Measurements from ENCODE around the gene GPR176. TPM values are rescaled to one million over a fixed set of nuclear protein-coding genes. Genes with fewer than 3 reads are reported as not detected.
"Not testable (repeated sequence)": the region's sequence is repeated elsewhere in the genome, so short reads cannot be mapped to it uniquely, and the experiment has no call there.

The GPR176 gene
- total RNA-seq, 2 donors from 2014 or later: 0.82 to 2.2 TPM

DNA sequence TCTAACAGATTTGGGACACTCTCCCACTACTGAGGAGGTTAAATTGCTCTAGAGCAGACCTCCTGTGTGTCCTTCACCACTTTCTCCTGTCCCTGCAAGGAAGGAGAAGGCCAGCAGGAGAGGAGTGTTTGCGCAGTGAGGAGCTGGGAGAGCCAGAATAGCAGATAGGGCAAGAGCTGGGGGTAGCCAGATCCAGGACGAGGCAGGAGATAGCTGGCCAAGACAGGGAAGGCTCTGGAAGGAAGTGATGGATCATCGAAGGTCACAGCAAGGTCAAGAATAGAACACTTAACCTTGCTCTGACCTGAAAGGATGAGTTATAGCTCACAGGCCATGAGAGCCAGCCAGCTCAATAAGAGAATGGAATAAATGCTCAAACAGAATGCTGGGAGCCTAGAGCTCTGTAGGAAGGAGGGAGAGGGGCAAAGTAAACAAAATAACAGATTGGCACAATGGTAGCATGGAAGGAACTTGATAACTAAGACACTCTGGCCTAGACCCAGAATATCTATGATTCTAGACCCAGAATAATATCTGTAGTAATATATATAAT is 99.9 kb downstream of the GPR176 start:
- Histone ChIP-seq H3K36me3 (no peaks in the 10 kb centered on the region), H3K27ac (no peak overlapping the region), H3K4me1 (no peaks in the 10 kb centered on the region), H3K9me3 (no peaks in the 10 kb centered on the region), H3K9ac (ENCODE audit: low read depth in 2 of 2, low read length in 2 of 2) (no peak overlapping the region), H3K27me3 (no peaks in the 10 kb centered on the region), H3K4me3 (no peak overlapping the region)
- intact Hi-C loops (cut with DNase I): no loop called here
- TF ChIP-seq, protein P1, sequence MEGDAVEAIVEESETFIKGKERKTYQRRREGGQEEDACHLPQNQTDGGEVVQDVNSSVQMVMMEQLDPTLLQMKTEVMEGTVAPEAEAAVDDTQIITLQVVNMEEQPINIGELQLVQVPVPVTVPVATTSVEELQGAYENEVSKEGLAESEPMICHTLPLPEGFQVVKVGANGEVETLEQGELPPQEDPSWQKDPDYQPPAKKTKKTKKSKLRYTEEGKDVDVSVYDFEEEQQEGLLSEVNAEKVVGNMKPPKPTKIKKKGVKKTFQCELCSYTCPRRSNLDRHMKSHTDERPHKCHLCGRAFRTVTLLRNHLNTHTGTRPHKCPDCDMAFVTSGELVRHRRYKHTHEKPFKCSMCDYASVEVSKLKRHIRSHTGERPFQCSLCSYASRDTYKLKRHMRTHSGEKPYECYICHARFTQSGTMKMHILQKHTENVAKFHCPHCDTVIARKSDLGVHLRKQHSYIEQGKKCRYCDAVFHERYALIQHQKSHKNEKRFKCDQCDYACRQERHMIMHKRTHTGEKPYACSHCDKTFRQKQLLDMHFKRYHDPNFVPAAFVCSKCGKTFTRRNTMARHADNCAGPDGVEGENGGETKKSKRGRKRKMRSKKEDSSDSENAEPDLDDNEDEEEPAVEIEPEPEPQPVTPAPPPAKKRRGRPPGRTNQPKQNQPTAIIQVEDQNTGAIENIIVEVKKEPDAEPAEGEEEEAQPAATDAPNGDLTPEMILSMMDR (IDR thresholded peaks at IDR 0.05): no peak
- DNase-seq: no peak

DNA sequence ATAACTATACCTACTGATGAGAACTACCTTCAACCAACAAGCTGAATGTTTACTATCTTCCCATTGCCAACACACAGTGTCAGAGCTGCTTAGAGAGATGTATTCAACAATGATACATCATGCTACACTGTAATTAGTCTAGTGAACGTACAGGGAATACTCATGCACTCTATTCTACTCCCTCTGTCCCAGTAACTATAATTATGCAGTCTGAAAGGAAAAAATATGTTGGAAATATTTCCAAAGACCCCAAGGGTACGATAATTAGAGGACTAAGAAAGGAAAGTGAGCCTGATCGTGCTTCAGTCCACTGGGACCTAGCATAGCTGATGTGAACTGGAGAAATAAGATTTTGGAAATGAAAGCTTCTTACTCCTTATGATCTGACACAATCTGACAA is 100.5 kb downstream of the GPR176 start:
- Histone ChIP-seq H3K9ac (ENCODE audit: low read depth in 2 of 2, low read length in 2 of 2) (no peak overlapping the region), H3K4me1 (no peaks in the 10 kb centered on the region), H3K36me3 (no peaks in the 10 kb centered on the region)

DNA sequence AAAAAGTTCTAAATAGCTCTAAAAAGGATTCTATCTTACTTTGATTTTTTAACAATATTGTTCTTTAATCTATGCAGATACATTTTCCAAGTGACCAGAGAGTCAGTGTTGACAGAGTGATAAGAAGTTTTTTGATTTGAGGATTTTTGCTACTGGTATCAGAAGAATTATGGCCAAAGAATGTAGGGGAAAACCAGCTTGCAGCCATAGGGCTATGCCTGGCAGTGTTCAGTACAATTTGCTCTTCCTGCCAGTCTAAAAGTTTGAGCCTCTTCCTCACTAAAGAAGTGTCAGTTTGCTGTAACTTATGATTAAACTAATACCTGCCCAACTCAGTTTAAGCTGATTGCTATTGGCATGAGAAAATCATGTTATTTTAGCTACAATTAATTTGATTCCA is 102.2 kb downstream of the GPR176 start:
- Histone ChIP-seq H3K9ac (ENCODE audit: low read depth in 2 of 2, low read length in 2 of 2) (no peak overlapping the region), H3K27ac (no peak overlapping the region), H3K36me3 (no peaks in the 10 kb centered on the region), H3K4me1 (no peaks in the 10 kb centered on the region), H3K9me3 (no peaks in the 10 kb centered on the region), H3K27me3 (no peaks in the 10 kb centered on the region), H3K4me3 (no peak overlapping the region)
- intact Hi-C loops (cut with DNase I): no loop called here
- DNase-seq: no peak
- TF ChIP-seq, protein P1 (IDR thresholded peaks at IDR 0.05): no peak

More for the DNA sequence above, 100.5 kb downstream of the GPR176 start:
- no peak for DNase-seq
- TF ChIP-seq, protein P1 (IDR thresholded peaks at IDR 0.05): no peak
- Histone ChIP-seq H3K27me3 (no peaks in the 10 kb centered on the region), H3K9me3 (no peaks in the 10 kb centered on the region), H3K27ac (no peak overlapping the region), H3K4me3 (no peak overlapping the region)
- intact Hi-C loops (cut with DNase I): no loop called here

DNA sequence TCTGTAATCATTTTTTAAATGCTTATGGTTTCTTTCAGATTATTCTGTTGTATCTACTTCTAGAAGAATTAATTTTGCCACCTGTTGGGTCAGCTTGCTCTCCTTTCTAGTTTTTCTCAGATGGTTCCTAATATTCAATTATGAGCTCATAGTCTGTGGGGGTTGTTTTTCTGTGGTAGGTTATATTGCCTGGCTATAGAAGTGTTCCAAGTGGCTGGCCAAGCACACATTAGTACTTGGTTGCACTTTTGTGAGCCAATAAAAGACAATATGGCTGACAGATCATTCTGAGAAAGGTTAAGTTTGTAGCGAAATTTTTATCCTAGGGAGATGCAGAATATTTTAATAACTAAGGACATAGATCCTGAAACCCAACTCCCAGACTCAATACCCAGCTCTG is 105.6 kb downstream of the GPR176 start:
- Histone ChIP-seq H3K36me3 (no peaks in the 10 kb centered on the region), H3K4me3 (no peak overlapping the region), H3K4me1 (no peaks in the 10 kb centered on the region), H3K9ac (ENCODE audit: low read depth in 2 of 2, low read length in 2 of 2) (no peak overlapping the region), H3K9me3 (no peaks in the 10 kb centered on the region), H3K27me3 (no peaks in the 10 kb centered on the region), H3K27ac (no peak overlapping the region)
- no peak for DNase-seq
- TF ChIP-seq, protein P1 (IDR thresholded peaks at IDR 0.05): no peak
- intact Hi-C loops (cut with DNase I): no loop called here

DNA sequence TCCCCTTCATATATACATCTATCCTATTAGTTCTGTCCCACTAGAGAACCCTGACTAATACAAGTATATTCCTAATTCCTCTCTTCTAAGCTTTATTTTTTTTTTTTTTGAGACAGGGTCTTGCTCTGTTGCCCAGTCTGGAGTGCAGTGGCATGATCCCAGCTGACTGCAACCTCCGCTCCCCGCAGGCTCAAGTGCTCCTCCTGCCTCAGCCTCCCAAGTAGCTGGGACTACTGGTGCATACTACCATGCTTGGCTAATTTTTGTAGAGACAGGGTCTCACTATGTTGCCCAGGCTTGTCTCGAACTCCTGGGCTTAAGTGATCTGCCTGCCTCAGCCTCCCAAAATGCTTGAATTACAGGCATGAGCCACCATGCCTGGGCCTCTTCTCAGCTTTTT is 107.4 kb downstream of the GPR176 start:
- H3K9me3 ChIP-seq; H3K36me3 ChIP-seq; H3K9ac ChIP-seq (ENCODE audit: low read depth in 2 of 2, low read length in 2 of 2); H3K27me3 ChIP-seq; DNase-seq; intact Hi-C loops (cut with DNase I); H3K4me1 ChIP-seq; H3K4me3 ChIP-seq; H3K27ac ChIP-seq: not testable (repeated sequence)

DNA sequence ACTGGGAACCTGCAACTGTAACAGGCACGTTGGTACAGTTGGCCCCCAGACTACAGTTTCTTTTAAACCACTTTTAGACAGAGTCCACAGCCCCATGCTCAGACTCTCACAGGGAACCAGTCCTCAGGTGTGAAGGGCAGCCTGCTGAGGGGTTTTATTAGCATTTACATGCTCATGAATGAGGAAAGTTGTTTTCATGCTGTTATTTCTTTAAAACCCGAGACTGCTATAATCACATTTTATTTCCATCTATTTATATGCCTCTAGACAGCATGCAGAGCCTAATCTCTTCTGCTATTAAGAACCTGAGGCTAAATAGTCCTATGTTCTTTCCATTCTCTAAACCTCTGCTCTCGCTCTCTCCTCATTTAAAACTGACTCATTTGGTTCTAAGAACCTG is 111.2 kb downstream of the GPR176 start:
- Histone ChIP-seq H3K9me3 (no peaks in the 10 kb centered on the region), H3K27ac (no peak overlapping the region), H3K9ac (ENCODE audit: low read depth in 2 of 2, low read length in 2 of 2) (no peak overlapping the region), H3K36me3 (no peaks in the 10 kb centered on the region), H3K4me3 (no peak overlapping the region), H3K27me3 (no peaks in the 10 kb centered on the region), H3K4me1 (no peaks in the 10 kb centered on the region)
- TF ChIP-seq, protein P1 (IDR thresholded peaks at IDR 0.05): no peak
- intact Hi-C loops (cut with DNase I): no loop called here
- no peak for DNase-seq

Measured in colonic mucosa (tissue), 4 donors.